Measurements from ENCODE around the gene TUFT1.
A peak's percentile ranks its signal among the peaks of the same experiment; 100 is the strongest.

The TUFT1 gene

GRCh38 chr1:151539321-151540020 is 638 bp upstream of the TUFT1 start:
- peak; percentile 12 for DNase-seq

- no peak for DNase-seq
Measured at GRCh38 chr1:151540982-151541377, 871 bp downstream of the TUFT1 start.

GRCh38 chr1:151541752-151542151 is 1.6 kb downstream of the TUFT1 start:
- DNase-seq, result no peak

GRCh38 chr1:151542710-151543129 is 2.6 kb downstream of the TUFT1 start:
- no peak for DNase-seq

GRCh38 chr1:151545542-151545941 is 5.4 kb downstream of the TUFT1 start:
- DNase-seq, result no peak

- DNase-seq, result no peak
Measured at GRCh38 chr1:151546011-151546925, 6.2 kb downstream of the TUFT1 start.

GRCh38 chr1:151547119-151547899 is 7.2 kb downstream of the TUFT1 start:
- DNase-seq, result no peak

GRCh38 chr1:151547900-151548230 is 7.8 kb downstream of the TUFT1 start:
- DNase-seq, result no peak

- DNase-seq, result no peak
Measured at GRCh38 chr1:151549199-151549598, 9.1 kb downstream of the TUFT1 start.

- DNase-seq, result no peak
Measured at GRCh38 chr1:151553659-151554058, 13.6 kb downstream of the TUFT1 start.

- DNase-seq, result no peak
Measured at GRCh38 chr1:151556052-151556451, 15.9 kb downstream of the TUFT1 start.

- no peak for DNase-seq
Measured at GRCh38 chr1:151562661-151563060, 22.6 kb downstream of the TUFT1 start.

- no peak for DNase-seq
Measured at GRCh38 chr1:151563376-151563775, 23.3 kb downstream of the TUFT1 start.

GRCh38 chr1:151565502-151566189 is 25.5 kb downstream of the TUFT1 start:
- DNase-seq, result no peak

- DNase-seq, result peak; percentile 18
Measured at GRCh38 chr1:151568626-151569088, 28.5 kb downstream of the TUFT1 start.

- DNase-seq, result no peak
Measured at GRCh38 chr1:151570819-151571218, 30.7 kb downstream of the TUFT1 start.

GRCh38 chr1:151574575-151575529 is 34.7 kb downstream of the TUFT1 start:
- no peak for DNase-seq

- DNase-seq, result no peak
Measured at GRCh38 chr1:151577173-151577572, 37.1 kb downstream of the TUFT1 start.

GRCh38 chr1:151578941-151579340 is 38.8 kb downstream of the TUFT1 start:
- no peak for DNase-seq

GRCh38 chr1:151579436-151580225 is 39.5 kb downstream of the TUFT1 start:
- no peak for DNase-seq

- no peak for DNase-seq
Measured at GRCh38 chr1:151581451-151581850, 41.3 kb downstream of the TUFT1 start.
